Kidney (tissue), 14 donors: Measurements from ENCODE around the gene NTRK3. TPM values are rescaled to one million over a fixed set of nuclear protein-coding genes. Genes with fewer than 3 reads are reported as not detected.

Experiments
- DNase-seq, 5 donors: peaks; one replicate each; pipeline ENCODE4 v3.0.0-alpha.2; 2013 to 2020
- FAIRE-seq: peaks from 2 replicates; lab custom pipeline; 2012; peaks lifted over from hg19 to GRCh38; lab: Jason Lieb, UNC
- H3K27ac ChIP-seq, 2 donors: one replicate each; pipeline ENCODE4 v1.7.0; 2013; ENCODE audit warnings: low read depth in 2 of 2, low read length in 2 of 2, inconsistent platforms in 1 of 2
- H3K27me3 ChIP-seq: one replicate; pipeline ENCODE4 v1.7.1; 2013; ENCODE audit warnings: low read length, inconsistent platforms; ENCODE audit not compliant: control insufficient read depth, insufficient read depth
- H3K36me3 ChIP-seq, 3 donors: one replicate each; pipeline versions ENCODE4 v1.7.0 to v1.7.1; 2013; ENCODE audit warnings: low read length in 3 of 3, control low read depth in 1 of 3, inconsistent platforms in 1 of 3; ENCODE audit not compliant: insufficient read depth in 3 of 3, control insufficient read depth in 2 of 3
- H3K4me1 ChIP-seq, 3 donors: one replicate each; pipeline versions ENCODE4 v1.7.0 to v1.7.1; 2013; ENCODE audit warnings: low read length in 3 of 3, inconsistent platforms in 1 of 3, low read depth in 1 of 3; ENCODE audit not compliant: control insufficient read depth in 2 of 3, insufficient read depth in 2 of 3
- H3K4me3 ChIP-seq, 3 donors: one replicate each; pipeline versions ENCODE4 v1.7.0 to v1.8.1; 2013; ENCODE audit warnings: low read length in 3 of 3, control low read depth in 1 of 3, inconsistent platforms in 1 of 3
- H3K9ac ChIP-seq, 3 donors: one replicate each; pipeline versions ENCODE4 v1.7.0 to v1.7.1; 2013; ENCODE audit warnings: low read length in 3 of 3, control low read depth in 1 of 3, inconsistent platforms in 1 of 3
- H3K9me3 ChIP-seq, 3 donors: one replicate each; pipeline versions ENCODE4 v1.7.0 to v1.7.1; 2013; ENCODE audit warnings: low read length in 3 of 3, control low read depth in 1 of 3, inconsistent platforms in 1 of 3; ENCODE audit not compliant: control insufficient read depth in 2 of 3, insufficient read depth in 1 of 3
- CTCF ChIP-seq: IDR thresholded peaks from 3 replicates; pipeline ENCODE4 v1.5.1; 2012; ENCODE audit warnings: mild to moderate bottlenecking, moderate library complexity, borderline replicate concordance; ENCODE audit not compliant: insufficient read depth; ENCODE audit errors: extremely low read depth
- intact Hi-C: fragments of 100-400 bp; cut with DNase I; formaldehyde crosslinking; loops from one replicate; pipeline ENCODE4 v1.11.1; 2022
- polyA plus RNA-seq: library from polyadenylated mRNA; stranded (reverse); fragments of 350-450 nt; fragmentation: Illumina TruSeq; extraction: RNeasy Lipid Tissue Mini Kit (QIAGEN cat#74804); gene quantifications from one replicate; pipeline ENCODE4 v1.2.3, GENCODE V29; 2014; ENCODE audit warnings: low read depth, low replicate concordance; ENCODE audit not compliant: insufficient read depth
- total RNA-seq: library from RNA; stranded (reverse); fragmentation: NEBNext Ultra II Directional; extraction: Animal tissue kit (Norgen Biotek cat#: 25700); gene quantifications from one replicate; pipeline ENCODE4 v1.2.1, GENCODE V29; 2021
- donor health status: control.
- donor health status: control.
- donor health status: control.
- donor health status: control.
- donor health status: control.
- donor health status: DM: yes; HTN: yes; CAD: no.
- donor health status: Normal renal cell carcinoma (clear cell type).

The NTRK3 gene
- total and polyA plus RNA-seq, 2 donors from 2014 or later = 8.9 to 25.5 TPM

GRCh38 chr15:87826119-87826747 lies 430.3 kb downstream of the NTRK3 start:
- Histone ChIP-seq H3K4me3 (no peak overlapping the region), H3K27me3 (no peaks in the 10 kb centered on the region), H3K9me3 (no peaks in the 10 kb centered on the region), H3K4me1 (no peaks in the 10 kb centered on the region), H3K27ac (no peak overlapping the region), H3K9ac (no peak overlapping the region), H3K36me3 (no peaks in the 10 kb centered on the region)
- TF ChIP-seq CTCF = no peak
- FAIRE-seq = no peak
- intact Hi-C loops = no loop called here
- peak in 3 of 5 donors; percentile 18 to 36 (median 31) for DNase-seq

- Histone ChIP-seq H3K36me3 (no peaks in the 10 kb centered on the region), H3K9me3 (no peaks in the 10 kb centered on the region), H3K9ac (no peak overlapping the region), H3K4me3 (no peak overlapping the region), H3K27me3 (no peaks in the 10 kb centered on the region), H3K27ac (no peak overlapping the region), H3K4me1 (no peaks in the 10 kb centered on the region)
- FAIRE-seq (no peak), DNase-seq (no peak)
- intact Hi-C loops = no loop called here
- no peak for TF ChIP-seq CTCF
Observed at GRCh38 chr15:87818756-87819155, 437.8 kb downstream of the NTRK3 start.

- Histone ChIP-seq H3K27me3 (no peaks in the 10 kb centered on the region), H3K4me3 (no peak overlapping the region), H3K36me3 (no peaks in the 10 kb centered on the region), H3K27ac (no peak overlapping the region), H3K9ac (no peak overlapping the region), H3K9me3 (no peaks in the 10 kb centered on the region), H3K4me1 (no peaks in the 10 kb centered on the region)
- FAIRE-seq (no peak), DNase-seq (no peak)
- intact Hi-C loops = no loop called here
- TF ChIP-seq CTCF = no peak
Observed at GRCh38 chr15:87817553-87817952, 439.0 kb downstream of the NTRK3 start.

GRCh38 chr15:87816811-87817210 lies 439.7 kb downstream of the NTRK3 start:
- intact Hi-C loops = no loop called here
- no peak for FAIRE-seq
- no peak for TF ChIP-seq CTCF

More at GRCh38 chr15:87816811-87817210, 439.7 kb downstream of the NTRK3 start:
- no peak for DNase-seq
- Histone ChIP-seq H3K27ac (no peak overlapping the region), H3K9ac (no peak overlapping the region), H3K36me3 (no peaks in the 10 kb centered on the region), H3K27me3 (no peaks in the 10 kb centered on the region), H3K9me3 (no peaks in the 10 kb centered on the region), H3K4me3 (no peak overlapping the region), H3K4me1 (no peaks in the 10 kb centered on the region)
